ENCODE data around the gene FBXO41. TPM values are rescaled to one million over a fixed set of nuclear protein-coding genes. Genes with fewer than 3 reads are reported as not detected.

FBXO41 gene
- total and polyA plus RNA-seq, 2 donors (not counting 3 experiments of a cell fraction or from before 2014, with no cell fraction given) = 0.88 to 1.5 TPM

DNA sequence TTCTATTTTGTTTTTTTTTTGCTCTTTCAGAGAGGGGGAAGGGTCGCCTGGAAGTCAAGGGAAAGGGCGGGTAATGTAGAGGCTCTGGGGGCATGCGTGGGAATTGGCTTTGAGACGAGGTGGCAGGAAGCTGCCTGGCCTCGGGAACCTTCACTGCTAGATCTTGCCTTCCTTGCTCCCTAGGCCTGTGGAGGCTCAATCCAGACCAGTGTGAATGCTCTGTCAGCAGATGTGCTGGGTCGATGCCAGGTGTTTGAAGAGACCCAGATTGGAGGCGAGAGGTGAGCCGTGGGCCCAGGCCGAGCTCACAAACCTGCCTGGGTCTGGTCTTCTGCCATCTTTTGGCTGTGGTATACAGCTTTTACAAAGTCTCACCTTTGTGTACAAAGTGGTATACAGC is 34.6 kb downstream of the FBXO41 start:
- Histone ChIP-seq H3K9me1 (replicated peaks; ENCODE audit: control insufficient read depth, extremely low read depth, insufficient read depth, low read length) (no peaks in the 10 kb centered on the region), H3K27me3 (ENCODE audit: control insufficient read depth in 2 of 2, insufficient read depth in 2 of 2, low read length in 2 of 2) (no peaks in the 10 kb centered on the region), H3K4me3 (replicated peaks in 1 of 3; ENCODE audit: insufficient read depth in 1 of 3, low read depth in 1 of 3, low read length in 3 of 3) (no peak overlapping the region), H3K79me2 (ENCODE audit: control insufficient read depth, insufficient read depth, low read length) (peaks cover 16% of the 10 kb centered on the region), H4K20me1 (replicated peaks; ENCODE audit: control insufficient read depth, extremely low read depth, insufficient read depth, low read length) (peaks cover 3% of the 10 kb centered on the region), H3K4me2 (ENCODE audit: insufficient read depth, low read length) (no peak overlapping the region), H3K27ac (ENCODE audit: insufficient read depth, low read depth, low read length) (no peak overlapping the region), H3K36me3 (ENCODE audit: control insufficient read depth in 2 of 2, extremely low read depth in 1 of 2, insufficient read depth in 2 of 2, low read length in 2 of 2) (peaks cover 34 to 70% of the 10 kb centered on the region in 2 experiments), H2AFZ (ENCODE audit: low read depth, low read length) (no peak overlapping the region), H3K4me1 (ENCODE audit: control insufficient read depth, extremely low read depth, insufficient read depth, low read length) (no peaks in the 10 kb centered on the region), H3K9ac (replicated peaks; ENCODE audit: extremely low read depth, insufficient read depth, low read length) (no peak overlapping the region), H3K9me3 (replicated peaks; ENCODE audit: control insufficient read depth, insufficient read depth, low read length) (no peaks in the 10 kb centered on the region)
- DNase-seq (ENCODE audit: low read depth, low spot score) = no peak
- BruUV-seq (replicated peaks) = no TSS peak
- no peak for TF ChIP-seq GATA2 (IDR thresholded peaks at IDR 0.05; ENCODE audit: insufficient read depth, insufficient read length, low read depth, low read length)
- no peak for TF ChIP-seq POLR2AphosphoS5 (IDR thresholded peaks at IDR 0.05; ENCODE audit: insufficient read depth, low read depth, low read length)
- TF ChIP-seq POLR2A (IDR thresholded peaks at IDR 0.05; ENCODE audit: low read depth, low read length) = no peak
- no peak for TF ChIP-seq MYC (IDR thresholded peaks at IDR 0.05; ENCODE audit: low read depth, low read length)
- no peak for TF ChIP-seq JUN (IDR thresholded peaks at IDR 0.05; ENCODE audit: borderline replicate concordance, insufficient read depth, insufficient read length, low read depth)
- TF ChIP-seq MAX (IDR thresholded peaks at IDR 0.05; ENCODE audit: insufficient read depth, insufficient read length) = no peak
- TF ChIP-seq EZH2 (IDR thresholded peaks at IDR 0.05; ENCODE audit: borderline replicate concordance, low read depth, low read length, severe bottlenecking) = no peak
- no peak for TF ChIP-seq CTCF (IDR thresholded peaks at IDR 0.05; ENCODE audit: extremely low read depth in 1 of 2, insufficient read depth in 1 of 2, low read depth in 1 of 2, low read length in 2 of 2)
- TF ChIP-seq FOS (IDR thresholded peaks at IDR 0.05; ENCODE audit: borderline replicate concordance, insufficient read depth, low read length) = no peak
- POLR2A ChIA-PET = no interaction called here
- intact Hi-C loops (cut with micrococcal nuclease) = no loop called here
- CTCF ChIA-PET = no interaction called here
- FAIRE-seq = no peak
- dilution Hi-C loops (cut with MboI; ENCODE audit: extremely low pct_ligation_motif_present, low sequenced_read_pairs) = no loop called here
